HG03196 (cell line): ENCODE results near the gene RALGPS2.
"Not testable (repeated sequence)": the region's sequence is repeated elsewhere in the genome, so short reads cannot be mapped to it uniquely, and the experiment has no call there.

Experiments used
- ATAC-seq: cut with Tn5 transposase; IDR thresholded peaks from one replicate; pipeline ENCODE4 v1.9.1; 2021; ENCODE audit not compliant: unreplicated experiment

RALGPS2 gene

DNA sequence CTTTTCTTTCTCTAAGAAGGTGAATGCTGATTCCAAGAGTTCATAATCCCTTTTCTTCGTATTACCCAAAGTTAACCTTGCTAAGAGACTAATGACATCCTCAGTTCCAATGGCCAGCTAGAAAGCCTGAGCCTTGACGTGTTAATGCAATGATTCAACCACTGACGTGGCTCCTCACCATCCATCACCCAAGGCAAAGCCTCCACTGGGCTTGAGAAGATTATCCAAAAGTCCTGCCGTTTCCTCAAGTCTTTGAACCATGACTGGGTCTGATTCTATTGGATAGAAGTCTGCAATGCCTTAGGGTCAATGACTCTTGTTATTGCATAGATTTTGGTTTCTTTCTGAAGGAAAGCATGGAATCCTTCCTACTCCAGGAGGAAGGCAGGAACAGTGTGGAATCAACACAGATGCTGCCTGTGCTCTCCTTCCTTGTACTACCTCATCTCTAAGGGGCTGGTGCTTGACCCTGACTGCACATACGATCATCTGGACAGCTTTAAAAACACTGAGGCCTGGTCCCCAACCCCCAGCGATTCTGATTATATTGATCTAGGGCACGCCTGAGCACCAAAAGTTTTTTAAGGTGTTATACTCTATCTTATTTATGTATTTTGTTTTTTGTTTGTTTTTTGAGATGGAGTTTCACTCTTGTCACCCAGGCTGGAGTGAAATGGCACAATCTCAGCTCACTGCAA lies 215.2 kb downstream of the RALGPS2 start:
- no peak for ATAC-seq

DNA sequence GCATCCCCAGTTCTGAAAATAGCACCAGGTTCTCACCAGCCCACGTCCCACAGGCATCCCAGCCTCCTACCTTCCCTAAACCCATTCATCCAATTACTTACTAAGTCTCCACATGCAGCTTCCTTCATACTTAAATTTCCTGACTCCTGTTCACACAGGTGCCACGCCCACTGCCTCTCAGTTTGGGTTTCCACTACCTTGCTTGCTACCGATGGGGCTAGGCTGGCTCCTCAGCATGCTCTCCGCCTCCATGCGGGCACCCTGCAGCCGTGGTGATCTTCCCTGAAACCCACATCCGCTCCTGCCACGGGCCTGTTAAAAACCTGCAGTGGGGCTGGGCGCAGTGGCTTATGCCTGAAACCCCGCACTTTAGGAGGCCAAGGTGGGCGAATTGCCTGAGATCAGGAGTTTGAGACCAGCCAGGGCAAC lies 216.2 kb downstream of the RALGPS2 start:
- ATAC-seq: no peak

DNA sequence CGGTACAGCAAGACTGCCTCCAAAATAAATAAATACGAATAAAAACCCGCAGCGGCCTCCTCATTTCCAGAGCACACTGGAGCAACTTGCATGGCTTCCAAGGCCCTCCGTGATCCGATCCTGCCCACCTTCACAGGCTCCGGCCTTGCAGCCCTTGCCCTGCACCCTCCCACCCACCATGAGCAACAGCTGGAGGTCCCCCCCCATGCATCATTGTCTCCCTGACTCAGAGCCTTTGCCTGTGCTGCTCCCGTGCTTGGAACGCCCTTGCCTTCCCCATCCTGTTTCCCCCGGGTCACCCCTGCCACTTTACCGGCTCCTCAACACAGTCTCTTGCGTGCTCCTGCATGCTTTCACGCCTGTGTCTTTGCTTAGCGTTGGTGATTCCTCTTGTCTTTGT lies 216.8 kb downstream of the RALGPS2 start:
- ATAC-seq: no peak

DNA sequence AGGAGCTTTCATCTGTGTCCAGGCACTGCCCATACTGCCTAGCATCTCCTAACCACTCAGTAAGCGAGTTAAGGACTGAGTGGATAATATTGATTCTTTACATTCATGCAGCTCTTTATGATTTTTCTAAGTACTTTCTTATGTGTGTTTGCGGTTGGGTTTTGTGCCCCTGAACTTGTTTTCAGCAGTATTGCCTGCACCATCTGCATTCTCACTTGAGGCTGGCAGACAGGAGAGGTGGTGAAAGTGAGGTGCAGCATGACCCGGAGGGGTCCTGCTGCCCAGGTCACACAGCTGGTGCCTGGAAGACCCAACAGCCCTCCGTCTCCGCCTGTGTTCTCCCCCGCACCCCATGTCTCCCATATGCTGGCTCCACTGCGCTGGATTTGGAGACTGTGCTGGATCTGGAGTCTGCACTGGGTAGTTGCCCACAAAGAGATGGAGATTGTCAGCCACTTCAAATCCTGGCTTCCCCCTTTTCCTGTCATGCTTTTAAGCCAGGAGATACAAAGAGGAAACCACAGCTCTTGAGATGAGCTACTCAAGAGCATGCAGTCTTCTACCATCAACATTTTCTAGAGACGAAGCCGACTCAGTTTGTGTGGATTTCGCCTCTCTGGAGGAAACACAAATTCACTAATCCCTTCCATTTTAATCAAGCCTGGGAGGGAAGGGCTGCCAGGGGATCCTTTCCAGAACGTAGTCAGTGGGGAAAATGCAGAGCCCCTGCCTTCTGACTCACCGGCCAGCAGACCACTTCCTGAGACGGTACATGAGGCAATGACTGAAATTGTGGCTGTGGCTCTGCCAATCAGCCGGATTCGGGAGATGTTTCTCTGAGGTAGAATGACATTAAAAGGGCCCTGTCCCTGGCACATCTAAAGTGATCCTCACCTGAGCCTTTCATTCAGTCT lies 217.5 kb downstream of the RALGPS2 start:
- ATAC-seq: no peak

DNA sequence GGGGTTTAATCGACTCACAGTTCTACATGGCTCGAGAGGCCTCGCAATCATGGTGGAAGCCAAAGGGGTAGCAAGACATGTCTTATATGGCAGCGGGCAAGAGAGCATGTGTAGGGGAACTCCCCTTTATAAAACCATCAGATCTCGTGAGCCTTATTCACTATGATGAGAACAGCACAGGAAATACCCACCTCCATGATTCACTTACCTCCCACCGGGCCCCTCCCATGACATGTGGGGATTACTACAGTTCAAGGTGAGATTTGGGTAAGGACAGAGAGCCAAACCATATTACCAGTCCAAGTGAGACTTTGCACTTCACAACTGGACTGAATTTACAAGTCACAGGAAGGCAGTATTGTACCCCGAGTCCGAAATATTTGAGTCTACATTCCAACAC lies 219.7 kb downstream of the RALGPS2 start:
- ATAC-seq: no peak

DNA sequence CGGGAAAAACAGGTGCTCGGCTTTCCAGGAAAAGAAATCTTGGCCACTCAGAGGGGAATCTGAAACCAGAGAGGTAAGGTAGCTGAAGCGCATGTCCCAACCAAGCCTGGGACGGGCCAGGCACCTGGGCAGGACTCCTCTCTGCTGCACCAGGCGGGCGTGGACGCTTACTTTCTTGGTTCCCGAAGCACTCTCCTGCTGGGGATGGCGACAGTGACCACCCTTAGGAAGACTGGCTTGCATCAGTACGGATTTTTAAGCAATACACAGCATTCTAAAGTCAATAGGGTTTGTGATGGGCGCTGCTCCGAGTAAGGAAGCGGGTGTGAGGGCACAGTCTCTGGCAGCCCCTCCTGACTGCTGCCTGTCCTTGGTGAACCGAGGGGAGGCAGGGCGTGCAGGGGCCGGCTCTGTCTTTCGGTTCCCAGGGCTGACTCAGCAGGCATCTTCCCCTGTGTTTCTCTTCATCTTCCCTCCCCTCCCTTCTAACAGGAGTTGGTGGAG lies 220.8 kb downstream of the RALGPS2 start:
- ATAC-seq: no peak

DNA sequence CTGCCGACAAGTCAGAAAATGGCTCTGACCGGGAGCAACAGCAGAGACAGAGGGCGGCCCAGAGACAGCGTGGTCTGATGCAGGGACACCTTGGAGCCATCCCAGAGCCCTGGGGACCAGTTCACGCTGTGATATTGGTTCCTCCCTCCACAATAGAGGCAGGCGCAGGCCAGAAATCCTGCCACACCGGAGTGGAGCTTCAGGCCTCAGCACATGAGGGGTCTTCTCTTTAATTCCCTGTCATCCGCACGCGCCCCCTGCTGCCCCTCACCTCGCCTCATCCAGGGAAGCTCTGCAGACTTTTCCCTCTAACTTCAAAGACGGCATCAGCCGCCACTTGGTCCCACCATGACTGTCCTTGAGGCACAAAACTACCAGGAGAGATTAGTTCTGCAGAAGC lies 221.4 kb downstream of the RALGPS2 start:
- ATAC-seq: no peak

DNA sequence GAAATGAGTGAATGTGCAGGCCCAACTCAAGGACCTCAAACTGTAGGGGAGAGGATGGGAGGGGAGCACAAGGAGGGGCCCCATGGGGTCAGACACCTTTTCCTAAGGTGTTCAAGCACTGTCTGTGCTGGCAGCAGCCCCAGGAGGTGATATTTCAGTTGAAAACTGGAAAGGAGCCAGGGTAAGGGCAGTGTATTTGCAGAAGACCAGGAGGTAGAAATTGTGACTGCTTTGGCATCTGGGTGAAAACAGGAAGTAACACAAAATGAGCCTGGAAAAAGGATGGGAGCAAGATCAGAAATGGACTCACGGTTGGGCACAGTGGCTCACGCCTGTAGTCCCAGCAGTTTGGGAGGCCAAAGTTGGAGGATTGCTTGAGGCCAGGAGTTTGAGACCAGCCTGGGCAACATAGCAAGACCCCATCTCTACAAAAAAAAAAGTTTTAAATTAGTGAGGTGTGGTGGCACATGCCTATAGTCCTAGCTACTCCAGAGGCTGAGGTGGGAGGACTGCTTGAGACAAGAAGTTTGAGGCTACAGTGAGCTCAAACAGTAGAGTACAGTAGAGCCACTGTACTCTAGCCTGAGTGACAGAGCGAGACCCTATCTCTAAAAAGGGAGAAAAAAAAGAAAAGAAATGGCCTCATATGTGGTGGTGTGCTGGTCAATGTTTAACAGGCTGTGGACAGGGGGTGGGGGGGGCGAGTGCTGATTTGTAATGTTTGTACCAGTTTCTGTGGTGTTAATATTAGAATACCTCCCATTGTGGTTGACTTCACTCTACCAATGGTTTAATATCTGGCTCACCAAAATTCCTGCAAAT lies 222.0 kb downstream of the RALGPS2 start:
- no peak for ATAC-seq

DNA sequence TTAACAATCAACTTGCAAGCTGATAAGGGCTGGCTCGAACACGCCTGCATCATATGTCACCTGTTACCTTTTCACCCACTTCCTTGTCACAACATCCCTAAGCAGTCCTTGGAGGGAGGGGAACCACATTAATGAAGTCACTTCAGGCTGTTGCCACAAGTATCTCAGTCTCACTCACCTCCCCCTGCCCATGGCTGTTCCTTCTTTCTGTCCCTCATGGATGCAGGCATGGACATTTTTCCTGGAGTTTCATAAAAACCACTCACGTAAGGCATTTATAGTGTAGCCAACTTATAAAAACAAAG lies 222.6 kb downstream of the RALGPS2 start:
- no peak for ATAC-seq

DNA sequence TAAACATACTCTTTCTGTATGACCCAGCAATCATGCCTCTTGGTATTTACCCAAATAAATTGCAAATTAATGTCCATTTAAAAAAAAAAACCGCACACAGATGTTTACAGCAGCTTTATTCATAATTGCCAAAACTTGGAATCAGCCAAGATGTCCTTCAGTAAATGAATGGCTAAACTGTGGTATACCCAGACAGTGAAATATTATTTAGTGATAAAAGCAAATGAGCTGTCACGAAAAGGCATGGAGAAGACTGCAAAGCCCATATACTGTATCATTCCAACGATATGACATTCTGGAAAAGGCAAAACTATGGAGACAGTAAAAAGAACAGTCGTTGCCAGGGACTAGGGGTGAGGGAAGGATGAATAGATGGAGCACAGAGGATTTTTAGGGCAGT lies 223.6 kb downstream of the RALGPS2 start:
- ATAC-seq: no peak

DNA sequence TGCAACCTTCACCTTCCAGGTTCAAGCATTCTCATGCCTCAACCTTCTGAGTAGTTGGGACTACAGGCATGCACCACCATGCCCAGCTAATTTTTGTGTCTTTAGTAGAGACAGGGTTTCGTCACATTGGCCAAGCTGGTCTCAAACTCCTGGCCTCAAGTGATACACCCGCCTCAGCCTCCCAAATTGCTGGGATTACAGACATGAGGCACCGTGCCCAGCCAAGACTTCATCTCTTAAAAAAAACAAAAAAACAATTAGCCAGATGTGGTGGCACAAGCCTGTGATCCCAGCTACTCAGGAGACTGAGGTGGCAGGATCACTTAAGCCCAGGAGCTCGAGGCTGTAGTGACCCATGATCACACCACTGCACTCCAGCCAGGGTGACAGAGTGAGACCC lies 224.8 kb downstream of the RALGPS2 start:
- ATAC-seq: not testable (repeated sequence)

DNA sequence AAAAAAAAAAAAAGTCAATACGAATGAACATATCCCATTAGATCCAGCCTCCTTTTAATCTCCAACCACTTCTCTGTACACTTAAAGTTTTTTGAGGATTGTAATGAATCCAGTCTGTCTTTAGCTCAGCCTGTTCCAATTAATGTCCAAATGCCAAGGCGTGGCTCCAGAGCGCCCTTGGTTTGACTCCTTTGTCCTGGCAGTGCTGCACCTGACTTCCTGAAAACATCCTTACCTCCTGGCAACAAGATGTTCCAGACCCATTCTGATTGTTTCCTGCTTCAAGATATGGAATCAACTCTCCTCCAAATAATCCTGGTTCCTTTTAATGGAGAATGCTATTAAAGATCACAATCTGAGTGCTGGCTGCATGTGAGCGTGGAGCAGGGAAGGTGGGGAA lies 226.6 kb downstream of the RALGPS2 start:
- no peak for ATAC-seq

DNA sequence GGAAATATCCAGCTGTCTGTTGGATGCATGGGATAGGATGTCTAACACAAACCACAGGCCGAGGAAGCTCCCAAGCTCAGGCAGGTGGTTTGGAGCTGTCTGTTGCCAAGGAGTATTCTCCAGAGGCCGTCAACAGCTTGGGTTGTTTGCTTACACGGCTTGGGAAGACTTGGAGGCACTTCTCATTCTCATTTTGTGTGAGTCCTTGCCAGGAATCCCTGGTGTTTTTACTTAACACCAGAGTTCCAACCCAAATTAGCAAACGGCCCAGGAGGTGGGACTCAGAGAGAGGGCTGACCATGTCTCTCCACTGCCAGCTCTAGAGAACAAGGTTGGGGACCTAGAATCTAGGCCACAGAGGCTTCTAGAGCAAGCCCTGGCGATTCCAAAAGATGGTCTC lies 228.0 kb downstream of the RALGPS2 start:
- no peak for ATAC-seq

DNA sequence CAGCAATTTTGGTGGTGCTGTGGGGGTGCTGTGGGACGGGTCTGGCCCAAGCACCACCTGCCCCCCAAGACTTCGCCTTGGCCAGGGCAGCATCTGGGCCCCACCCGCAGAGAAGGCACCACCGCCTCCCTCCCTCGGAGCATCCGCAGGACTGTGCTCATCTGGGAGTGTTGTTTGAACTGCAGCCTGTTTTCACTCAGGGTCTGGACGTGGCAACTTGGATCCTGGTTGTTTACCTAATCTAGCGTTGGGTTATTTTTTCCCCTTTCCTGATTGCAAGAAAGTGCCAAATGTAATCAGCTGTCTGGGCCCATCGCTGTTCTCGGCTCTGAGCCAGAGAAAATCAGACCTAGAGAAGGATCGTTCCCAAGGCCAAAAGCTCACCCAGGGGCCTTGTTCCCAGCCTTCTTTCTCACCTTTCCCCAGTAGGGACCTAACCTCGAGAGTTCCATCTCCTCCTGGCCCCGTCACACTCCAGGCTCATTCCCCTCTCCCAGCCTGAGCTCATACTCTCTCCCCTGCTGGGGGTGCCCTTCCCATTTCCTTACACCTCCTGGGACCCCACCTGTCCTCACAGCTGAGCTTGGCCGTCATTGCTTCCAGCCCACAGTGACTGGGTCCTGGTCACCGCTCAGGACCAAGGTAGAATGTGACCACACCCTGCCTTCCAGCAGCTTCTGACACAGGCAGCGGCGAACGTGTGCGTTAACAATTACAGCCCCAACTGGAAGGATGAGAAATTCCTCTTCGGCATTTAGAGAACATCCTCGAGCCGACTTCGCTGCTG lies 228.7 kb downstream of the RALGPS2 start:
- no peak for ATAC-seq

DNA sequence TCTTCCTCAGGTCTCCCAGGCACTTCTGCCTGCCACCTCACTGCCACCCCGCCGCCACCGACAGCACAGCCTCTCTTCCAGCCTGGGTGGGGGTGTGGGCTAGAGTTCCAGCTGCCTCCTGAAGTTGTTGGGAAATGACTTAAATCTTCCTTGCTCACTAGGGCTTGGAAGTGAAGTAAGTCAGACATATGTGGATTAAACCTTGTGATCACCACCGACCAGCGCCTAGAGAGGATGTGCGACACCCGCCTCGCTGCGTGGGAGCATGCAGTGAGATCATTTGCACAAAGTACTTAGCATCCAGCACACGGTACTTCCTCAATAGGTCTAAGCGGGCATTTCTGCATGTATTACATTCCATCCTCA lies 229.3 kb downstream of the RALGPS2 start:
- ATAC-seq: no peak

DNA sequence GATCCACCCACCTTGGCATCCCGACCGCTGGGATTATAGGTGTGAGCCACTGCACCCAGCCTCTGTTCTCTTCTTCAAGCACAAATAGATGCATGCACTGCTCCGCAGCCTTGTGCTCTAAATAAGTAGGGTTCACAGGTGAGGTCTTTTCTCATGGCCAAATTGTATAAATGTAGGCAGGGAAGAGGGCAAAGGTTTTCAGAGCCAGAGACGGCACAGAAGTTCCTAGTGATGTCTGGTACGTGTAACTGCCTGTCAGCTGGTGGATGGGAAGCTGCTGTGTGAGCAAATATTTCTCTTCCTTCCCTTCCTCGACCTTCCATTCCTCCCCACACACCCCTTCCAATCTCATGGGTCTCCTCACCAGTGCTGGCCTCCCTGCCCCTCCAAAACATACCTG lies 229.9 kb downstream of the RALGPS2 start:
- no peak for ATAC-seq

DNA sequence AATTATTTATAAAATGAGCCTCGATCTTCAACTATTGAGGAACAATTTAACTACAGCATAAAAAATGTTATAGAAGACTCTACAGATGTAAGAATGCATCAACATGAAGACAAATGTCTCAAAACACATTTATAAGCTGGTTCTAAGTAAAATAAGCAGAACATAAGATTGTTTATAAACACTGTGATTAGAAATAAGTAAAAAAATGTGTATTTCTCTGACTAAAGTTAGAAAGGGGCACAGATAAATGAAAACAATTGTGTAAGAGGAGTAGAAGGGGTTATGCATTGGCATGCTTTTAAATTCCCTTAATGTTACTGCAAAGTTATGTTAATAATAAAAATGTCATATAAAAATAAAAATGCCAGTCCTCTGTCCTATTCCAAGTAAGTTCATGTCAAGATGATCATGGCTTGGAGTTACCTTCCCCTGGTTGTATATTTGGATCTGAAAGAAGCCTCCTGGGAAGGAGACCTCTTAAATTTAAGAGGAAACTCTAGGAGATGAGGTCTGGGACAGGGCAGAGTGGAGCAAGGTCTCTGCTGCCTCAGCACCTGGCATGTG lies 230.4 kb downstream of the RALGPS2 start:
- no peak for ATAC-seq

DNA sequence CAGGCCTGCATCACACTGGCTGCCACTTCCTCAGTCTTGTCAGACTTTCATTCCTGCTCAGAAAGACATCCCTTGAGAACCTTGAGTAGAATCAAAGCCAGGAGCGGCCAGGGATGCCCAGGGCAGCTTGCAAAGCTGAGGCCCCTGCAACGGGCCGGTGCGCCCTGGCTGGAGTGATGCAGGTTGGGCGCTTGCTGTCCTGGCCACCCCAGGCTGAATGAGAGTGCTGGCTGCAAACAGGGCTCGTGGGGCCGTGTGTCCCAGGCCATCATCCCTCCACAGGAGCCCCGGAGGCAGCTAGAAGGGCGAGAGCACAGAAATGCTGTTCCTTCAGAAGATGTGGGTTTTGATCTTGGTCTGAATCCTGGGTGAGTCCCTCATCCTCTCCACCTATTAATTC lies 233.4 kb downstream of the RALGPS2 start:
- no peak for ATAC-seq

DNA sequence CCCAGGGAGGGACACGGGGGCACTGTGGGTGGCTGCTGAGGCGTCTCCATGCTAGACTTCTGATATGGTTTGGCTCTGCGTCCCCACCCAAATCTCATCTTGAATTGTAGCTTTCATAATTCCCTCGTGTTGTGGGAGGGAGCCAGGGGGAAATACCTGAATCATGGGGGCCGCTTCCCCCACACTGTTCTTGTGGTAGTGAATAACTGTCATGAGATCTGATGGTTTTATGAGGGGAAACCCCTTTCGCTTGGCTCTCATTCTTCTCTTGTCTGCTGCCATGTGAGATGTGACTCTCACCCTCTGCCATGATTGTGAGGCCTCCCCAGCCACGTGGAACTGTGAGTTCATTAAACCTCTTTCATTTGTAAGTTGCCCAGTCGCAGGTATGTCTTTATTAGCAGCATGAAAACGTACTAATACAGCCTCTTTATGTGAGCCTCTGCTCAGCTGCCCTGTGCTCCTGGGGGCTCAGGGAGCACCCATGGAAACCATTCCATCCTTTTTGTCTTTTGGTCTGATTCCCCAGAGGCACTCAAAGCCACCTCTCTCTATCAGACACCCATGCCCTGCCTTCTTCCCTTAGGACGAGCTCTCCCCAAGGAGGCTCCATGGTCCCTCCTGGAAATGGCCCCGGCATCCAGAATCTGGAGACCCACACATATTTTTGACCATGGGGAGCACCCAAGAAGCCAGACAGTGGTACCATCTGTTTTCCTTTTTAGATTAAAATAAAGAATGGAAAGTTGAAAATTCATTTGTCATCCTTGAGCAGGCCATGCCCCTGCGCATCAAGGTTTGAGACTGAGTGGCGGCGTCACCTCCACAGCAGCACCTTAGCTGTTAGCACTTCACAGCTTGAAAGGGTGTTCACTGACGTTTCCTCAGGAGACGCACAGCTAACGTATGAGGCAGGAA lies 234.8 kb downstream of the RALGPS2 start:
- ATAC-seq: no peak
